K562 (cell line): ENCODE results near the gene PNPO. TPM values are rescaled to one million over a fixed set of nuclear protein-coding genes. Genes with fewer than 3 reads are reported as not detected.

ENCODE experiments used
- BRCA1 ChIP-seq, 2 experiments: fragments of 450-650 bp in 1 of 2; sonication (generic) in 1 of 2; formaldehyde crosslinking in 1 of 2; IDR thresholded peaks; 2 replicates each; pipeline versions ENCODE4 v1.5.0 to v1.6.1; 2017 to 2020; ENCODE audit warnings: mild to moderate bottlenecking in 1 of 2, missing genetic modification reagents in 1 of 2
- CBX3 ChIP-seq, 2 experiments: IDR thresholded peaks; 1 replicate in 1 of 2; 2 replicates in 1 of 2; pipeline ENCODE4 v1.6.1; 2012; ENCODE audit warnings: inconsistent platforms in 2 of 2, low read length in 2 of 2, borderline replicate concordance in 1 of 2, control low read depth in 1 of 2
- CC2D1A ChIP-seq: fragments of 450-650 bp; IDR thresholded peaks from 2 replicates; pipeline ENCODE4 v1.6.1; 2017; ENCODE audit warnings: mild to moderate bottlenecking
- ELF1 ChIP-seq: fragments of 200-800 bp; sonication (Bioruptor generic); IDR thresholded peaks from 2 replicates; pipeline ENCODE4 v1.6.1; 2016; ENCODE audit warnings: missing genetic modification characterization, missing compliant biosample characterization
- FUS ChIP-seq: fragments of 200-400 bp; formaldehyde crosslinking; optimal IDR thresholded peaks from 2 replicates; pipeline ENCODE3; 2017; ENCODE audit warnings: low read depth, low read length
- MAZ ChIP-seq, 2 experiments: fragments of 450-650 bp in 1 of 2; sonication (generic) in 1 of 2; formaldehyde crosslinking; IDR thresholded peaks in 1 of 2; conservative IDR thresholded peaks in 1 of 2; 2 replicates each; pipeline versions ENCODE4 v1.4.0 to v1.5.0; 2020; ENCODE audit warnings: mild to moderate bottlenecking in 1 of 2, missing genetic modification reagents in 1 of 2
- POLR2A ChIP-seq: fragments of 450-650 bp; conservative IDR thresholded peaks from 2 replicates; pipeline ENCODE4 v1.6.1; 2016
- RB1 ChIP-seq: fragments of 450-650 bp; IDR thresholded peaks from 2 replicates; pipeline ENCODE4 v1.6.1; 2017; ENCODE audit warnings: low read depth, mild to moderate bottlenecking
- ZFP1 ChIP-seq: fragments of 450-650 bp; formaldehyde crosslinking; IDR thresholded peaks from 2 replicates; pipeline ENCODE4 v1.4.0; 2020; ENCODE audit warnings: mild to moderate bottlenecking, mixed read lengths
- ZFX ChIP-seq: sonication (generic); formaldehyde crosslinking; IDR thresholded peaks from 2 replicates; pipeline ENCODE4 v1.8.0; 2022; ENCODE audit warnings: mild to moderate bottlenecking, missing genetic modification reagents, moderate library complexity
- ZNF146 ChIP-seq: IDR thresholded peaks from one replicate; pipeline ENCODE4 v1.6.1; 2018; ENCODE audit warnings: missing compliant biosample characterization; ENCODE audit not compliant: unreplicated experiment
- ZNF274 ChIP-seq: IDR thresholded peaks from 2 replicates; pipeline ENCODE4 v1.6.1; 2011; ENCODE audit warnings: low read depth, mild to moderate bottlenecking, low read length, moderate library complexity, borderline replicate concordance
- polyA plus RNA-seq, 8 experiments: library from polyadenylated mRNA; depleted of rRNA in 4 of 8; stranded (reverse) in 5 of 8; unstranded in 3 of 8; fragments of >200 nt; fragmentation: Nextera tagmentation in 2 of 8; fragmentation: Illumina TruSeq in 1 of 8; extraction: Ambion mirVana in 2 of 8; extraction: Trizol in 1 of 8; gene quantifications; 2 replicates each; pipeline versions ENCODE4 v1.2.1 to v1.2.3, GENCODE V29; 2011 to 2014; ENCODE audit warnings: inconsistent platforms in 1 of 8, missing spikeins in 1 of 8
- total RNA-seq, 7 experiments: library from RNA; depleted of rRNA in 6 of 7; stranded (reverse); fragments of >200 nt in 6 of 7; fragmentation: Illumina TruSeq in 2 of 7; extraction: Trizol in 2 of 7; gene quantifications; 2 replicates each; pipeline versions ENCODE4 v1.2.1 to v1.2.3, GENCODE V29; 2011 to 2021; ENCODE audit warnings: low replicate concordance in 1 of 7
- TF ChIP-seq, protein P1 (sequence below): IDR thresholded peaks from 2 replicates; pipeline ENCODE4 v1.6.1; 2011; ENCODE audit warnings: borderline replicate concordance, low read depth, mild to moderate bottlenecking, moderate library complexity, low read length; ENCODE audit not compliant: insufficient read depth, poor library complexity, severe bottlenecking
- TF ChIP-seq, protein P2 (sequence below): fragments of 450-650 bp; formaldehyde crosslinking; IDR thresholded peaks from 2 replicates; pipeline ENCODE4 v1.4.0; 2020; ENCODE audit warnings: mild to moderate bottlenecking, moderate library complexity
- TF ChIP-seq, protein P3 (sequence below): fragments of 450-650 bp; formaldehyde crosslinking; IDR thresholded peaks from 2 replicates; pipeline ENCODE4 v1.4.0; 2022; ENCODE audit warnings: mild to moderate bottlenecking, moderate library complexity

PNPO gene
- total and polyA plus RNA-seq, 9 of the 15 experiments (the other 6 are each of a cell fraction or from before 2014, with no cell fraction given): 16.6 to 39.0 (median 27.4) TPM

DNA sequence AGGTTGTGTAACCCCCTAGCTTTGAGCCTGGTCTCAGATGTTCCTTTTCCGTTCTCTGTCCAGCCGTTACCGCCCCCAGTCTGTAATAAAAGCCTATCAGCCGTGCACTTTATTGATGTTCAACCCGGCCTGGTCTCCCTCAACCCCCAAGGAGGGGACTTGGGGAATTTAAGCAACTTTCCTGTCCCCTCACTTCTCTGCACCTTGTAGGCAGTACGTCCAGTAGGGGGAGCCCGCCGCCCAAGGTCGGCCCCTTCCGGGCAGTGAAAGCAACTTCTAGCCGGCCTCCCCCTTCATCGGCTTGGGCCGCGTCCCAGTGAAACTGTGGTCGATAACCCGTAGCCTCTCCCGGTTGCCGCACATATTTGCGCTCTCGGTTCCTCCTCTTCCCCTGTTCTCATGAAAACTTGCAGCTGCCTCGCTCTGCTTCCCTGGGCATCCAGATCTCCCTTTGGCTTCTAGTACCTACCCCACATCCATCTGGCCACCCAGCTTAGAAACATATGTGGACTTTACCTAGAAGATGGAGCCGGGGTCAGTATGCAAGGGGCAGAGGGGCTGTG lies 7.9 kb downstream of the PNPO start (continued):
- TF ChIP-seq ZFX (CRISPR knock-in tag): peak; percentile 21; the same call in 1 of the 2 replicates
- TF ChIP-seq CC2D1A: 0 out of 2 replicates have a peak, but pooled peaks have one; percentile 57
- TF ChIP-seq CBX3 (IDR thresholded peaks at IDR 0.05; ENCODE audit: borderline replicate concordance in 1 of 2, low read length in 2 of 2): no peak
- TF ChIP-seq, protein P1, sequence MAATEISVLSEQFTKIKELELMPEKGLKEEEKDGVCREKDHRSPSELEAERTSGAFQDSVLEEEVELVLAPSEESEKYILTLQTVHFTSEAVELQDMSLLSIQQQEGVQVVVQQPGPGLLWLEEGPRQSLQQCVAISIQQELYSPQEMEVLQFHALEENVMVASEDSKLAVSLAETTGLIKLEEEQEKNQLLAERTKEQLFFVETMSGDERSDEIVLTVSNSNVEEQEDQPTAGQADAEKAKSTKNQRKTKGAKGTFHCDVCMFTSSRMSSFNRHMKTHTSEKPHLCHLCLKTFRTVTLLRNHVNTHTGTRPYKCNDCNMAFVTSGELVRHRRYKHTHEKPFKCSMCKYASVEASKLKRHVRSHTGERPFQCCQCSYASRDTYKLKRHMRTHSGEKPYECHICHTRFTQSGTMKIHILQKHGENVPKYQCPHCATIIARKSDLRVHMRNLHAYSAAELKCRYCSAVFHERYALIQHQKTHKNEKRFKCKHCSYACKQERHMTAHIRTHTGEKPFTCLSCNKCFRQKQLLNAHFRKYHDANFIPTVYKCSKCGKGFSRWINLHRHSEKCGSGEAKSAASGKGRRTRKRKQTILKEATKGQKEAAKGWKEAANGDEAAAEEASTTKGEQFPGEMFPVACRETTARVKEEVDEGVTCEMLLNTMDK: peak; percentile 71
- TF ChIP-seq, protein P2, sequence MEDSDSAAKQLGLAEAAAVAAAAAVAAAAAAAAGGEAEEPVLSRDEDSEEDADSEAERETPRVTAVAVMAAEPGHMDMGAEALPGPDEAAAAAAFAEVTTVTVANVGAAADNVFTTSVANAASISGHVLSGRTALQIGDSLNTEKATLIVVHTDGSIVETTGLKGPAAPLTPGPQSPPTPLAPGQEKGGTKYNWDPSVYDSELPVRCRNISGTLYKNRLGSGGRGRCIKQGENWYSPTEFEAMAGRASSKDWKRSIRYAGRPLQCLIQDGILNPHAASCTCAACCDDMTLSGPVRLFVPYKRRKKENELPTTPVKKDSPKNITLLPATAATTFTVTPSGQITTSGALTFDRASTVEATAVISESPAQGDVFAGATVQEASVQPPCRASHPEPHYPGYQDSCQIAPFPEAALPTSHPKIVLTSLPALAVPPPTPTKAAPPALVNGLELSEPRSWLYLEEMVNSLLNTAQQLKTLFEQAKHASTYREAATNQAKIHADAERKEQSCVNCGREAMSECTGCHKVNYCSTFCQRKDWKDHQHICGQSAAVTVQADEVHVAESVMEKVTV (CRISPR knock-in tag): peak; percentile 71
- TF ChIP-seq FUS: no peak
- no peak for TF ChIP-seq POLR2A
- TF ChIP-seq, protein P3, sequence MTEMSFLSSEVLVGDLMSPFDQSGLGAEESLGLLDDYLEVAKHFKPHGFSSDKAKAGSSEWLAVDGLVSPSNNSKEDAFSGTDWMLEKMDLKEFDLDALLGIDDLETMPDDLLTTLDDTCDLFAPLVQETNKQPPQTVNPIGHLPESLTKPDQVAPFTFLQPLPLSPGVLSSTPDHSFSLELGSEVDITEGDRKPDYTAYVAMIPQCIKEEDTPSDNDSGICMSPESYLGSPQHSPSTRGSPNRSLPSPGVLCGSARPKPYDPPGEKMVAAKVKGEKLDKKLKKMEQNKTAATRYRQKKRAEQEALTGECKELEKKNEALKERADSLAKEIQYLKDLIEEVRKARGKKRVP (CRISPR knock-in tag): no peak
- TF ChIP-seq RB1: peak; percentile 28; the same call in 1 of the 2 replicates
- 0 out of 4 replicates have a peak, but pooled peaks have one; percentile 11 to 52 for TF ChIP-seq MAZ (CRISPR knock-in tag; conservative IDR thresholded peaks at IDR 0.05 in 1 of 2, IDR thresholded peaks at IDR 0.05 in 1 of 2)
- no peak for TF ChIP-seq BRCA1 (IDR thresholded peaks at IDR 0.05)
- TF ChIP-seq BRCA1 (CRISPR knock-in tag; IDR thresholded peaks at IDR 0.05): no peak
- no peak for TF ChIP-seq ZNF274
- peak; percentile 59; the same call in 1 of the 2 replicates for TF ChIP-seq ELF1 (tag)
- no peak for TF ChIP-seq ZNF146 (CRISPR knock-in tag)
- no peak for TF ChIP-seq ZFP1
